Measurements from ENCODE around the gene SEZ6L. TPM values are rescaled to one million over a fixed set of nuclear protein-coding genes. Genes with fewer than 3 reads are reported as not detected.

The SEZ6L gene
- not detected for polyA plus RNA-seq (2012; ENCODE audit: insufficient read depth, insufficient read length)

GRCh38 chr22:26169315-26170111 is at the start of gene SEZ6L:
SEZ6L (plus strand) TSS chr22:26169462; CDS start chr22:26169670, 208 bp downstream.
- no peak for DNase-seq (ENCODE audit: low read depth, low spot score)
- H3K4me3 ChIP-seq (ENCODE audit: low read length), result no peak within 1 kb of the TSS

GRCh38 chr22:26122920-26123468 is 46.3 kb upstream of the SEZ6L start:
- H3K4me3 ChIP-seq (ENCODE audit: low read length), result no peak overlapping the region
- no peak for DNase-seq (ENCODE audit: low read depth, low spot score)

- no peak overlapping the region for H3K4me3 ChIP-seq (ENCODE audit: low read length)
- DNase-seq (ENCODE audit: low read depth, low spot score), result no peak
Observed at GRCh38 chr22:26124991-26125725, 44.1 kb upstream of the SEZ6L start.

GRCh38 chr22:26127126-26127525 is 42.1 kb upstream of the SEZ6L start:
- no peak overlapping the region for H3K4me3 ChIP-seq (ENCODE audit: low read length)
- no peak for DNase-seq (ENCODE audit: low read depth, low spot score)

- no peak for DNase-seq (ENCODE audit: low read depth, low spot score)
- no peak overlapping the region for H3K4me3 ChIP-seq (ENCODE audit: low read length)
Observed at GRCh38 chr22:26127556-26127955, 41.7 kb upstream of the SEZ6L start.

GRCh38 chr22:26131589-26132154 is 37.6 kb upstream of the SEZ6L start:
- no peak overlapping the region for H3K4me3 ChIP-seq (ENCODE audit: low read length)
- DNase-seq (ENCODE audit: low read depth, low spot score), result no peak

GRCh38 chr22:26134654-26135330 is 34.5 kb upstream of the SEZ6L start:
- DNase-seq (ENCODE audit: low read depth, low spot score), result peak; percentile 10
- no peak overlapping the region for H3K4me3 ChIP-seq (ENCODE audit: low read length)

GRCh38 chr22:26135806-26136205 is 33.5 kb upstream of the SEZ6L start:
- no peak overlapping the region for H3K4me3 ChIP-seq (ENCODE audit: low read length)
- DNase-seq (ENCODE audit: low read depth, low spot score), result no peak

GRCh38 chr22:26139310-26139709 is 30.0 kb upstream of the SEZ6L start:
- no peak for DNase-seq (ENCODE audit: low read depth, low spot score)
- no peak overlapping the region for H3K4me3 ChIP-seq (ENCODE audit: low read length)

GRCh38 chr22:26141831-26142230 is 27.4 kb upstream of the SEZ6L start:
- no peak for DNase-seq (ENCODE audit: low read depth, low spot score)
- H3K4me3 ChIP-seq (ENCODE audit: low read length), result no peak overlapping the region

- no peak overlapping the region for H3K4me3 ChIP-seq (ENCODE audit: low read length)
- DNase-seq (ENCODE audit: low read depth, low spot score), result no peak
Observed at GRCh38 chr22:26143806-26144325, 25.4 kb upstream of the SEZ6L start.

GRCh38 chr22:26159886-26160285 is 9.4 kb upstream of the SEZ6L start:
- DNase-seq (ENCODE audit: low read depth, low spot score), result no peak
- no peak overlapping the region for H3K4me3 ChIP-seq (ENCODE audit: low read length)

GRCh38 chr22:26161746-26162145 is 7.5 kb upstream of the SEZ6L start:
- H3K4me3 ChIP-seq (ENCODE audit: low read length), result no peak overlapping the region
- DNase-seq (ENCODE audit: low read depth, low spot score), result no peak

- no peak for DNase-seq (ENCODE audit: low read depth, low spot score)
- H3K4me3 ChIP-seq (ENCODE audit: low read length), result no peak overlapping the region
Observed at GRCh38 chr22:26162926-26163325, 6.3 kb upstream of the SEZ6L start.

GRCh38 chr22:26164174-26164573 is 5.1 kb upstream of the SEZ6L start:
- no peak overlapping the region for H3K4me3 ChIP-seq (ENCODE audit: low read length)
- no peak for DNase-seq (ENCODE audit: low read depth, low spot score)

GRCh38 chr22:26168330-26168851 is 871 bp upstream of the SEZ6L start:
- no peak for DNase-seq (ENCODE audit: low read depth, low spot score)
- H3K4me3 ChIP-seq (ENCODE audit: low read length), result no peak overlapping the region

- H3K4me3 ChIP-seq (ENCODE audit: low read length), result no peak overlapping the region
- no peak for DNase-seq (ENCODE audit: low read depth, low spot score)
Observed at GRCh38 chr22:26168939-26169314, 335 bp upstream of the SEZ6L start.

GRCh38 chr22:26170112-26170492 is 840 bp downstream of the SEZ6L start:
- no peak overlapping the region for H3K4me3 ChIP-seq (ENCODE audit: low read length)
- DNase-seq (ENCODE audit: low read depth, low spot score), result no peak

All from Jurkat, Clone E6-1 (cell line).